Placental pericyte (primary cell): ENCODE measurements around the gene CD40. TPM values are rescaled to one million over a fixed set of nuclear protein-coding genes. Genes with fewer than 3 reads are reported as not detected.

ENCODE experiments used
- total RNA-seq: library from RNA; depleted of rRNA; stranded (reverse); fragments of >200 nt; gene quantifications from 2 replicates; pipeline ENCODE4 v1.2.3, GENCODE V29; 2012

CD40 gene
- 0.57 and 0.66 TPM in 2 replicates for total RNA-seq

DNA sequence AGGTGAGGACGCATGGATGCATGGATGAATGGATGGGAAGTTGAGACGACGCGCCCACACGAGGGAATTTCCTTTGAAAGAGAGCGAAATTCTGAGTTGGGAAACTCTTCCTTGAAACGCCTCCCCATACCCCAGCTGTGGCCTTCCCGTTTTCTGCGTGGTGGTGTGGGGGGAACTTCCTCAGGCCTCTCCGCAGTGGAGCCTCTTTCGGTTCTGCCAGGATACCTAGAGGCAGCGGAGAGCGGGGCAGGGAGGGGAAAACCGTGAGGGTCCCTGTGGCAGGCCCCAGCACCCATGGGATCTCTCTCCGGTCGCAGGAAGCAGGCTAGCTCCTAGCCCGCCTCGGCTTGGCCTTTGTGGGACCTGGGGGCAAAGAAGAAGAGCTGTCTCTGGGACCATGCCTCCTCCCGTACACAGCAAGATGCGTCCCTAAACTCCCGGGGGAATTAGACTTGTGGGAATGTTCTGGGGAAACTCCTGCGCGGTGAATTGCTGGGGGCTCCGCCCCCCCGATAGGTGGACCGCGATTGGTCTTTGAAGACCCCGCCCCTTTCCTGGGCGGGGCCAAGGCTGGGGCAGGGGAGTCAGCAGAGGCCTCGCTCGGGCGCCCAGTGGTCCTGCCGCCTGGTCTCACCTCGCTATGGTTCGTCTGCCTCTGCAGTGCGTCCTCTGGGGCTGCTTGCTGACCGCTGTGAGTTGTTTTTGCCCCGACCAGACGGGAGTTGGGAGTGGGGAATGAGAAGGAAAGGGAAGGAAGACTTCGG, at the start of gene CD40:
Gene CD40, plus strand, starts transcription at position 611 of the 764 bp plus-strand sequence. Its CDS starts 30 bp downstream, at position 641.

DNA sequence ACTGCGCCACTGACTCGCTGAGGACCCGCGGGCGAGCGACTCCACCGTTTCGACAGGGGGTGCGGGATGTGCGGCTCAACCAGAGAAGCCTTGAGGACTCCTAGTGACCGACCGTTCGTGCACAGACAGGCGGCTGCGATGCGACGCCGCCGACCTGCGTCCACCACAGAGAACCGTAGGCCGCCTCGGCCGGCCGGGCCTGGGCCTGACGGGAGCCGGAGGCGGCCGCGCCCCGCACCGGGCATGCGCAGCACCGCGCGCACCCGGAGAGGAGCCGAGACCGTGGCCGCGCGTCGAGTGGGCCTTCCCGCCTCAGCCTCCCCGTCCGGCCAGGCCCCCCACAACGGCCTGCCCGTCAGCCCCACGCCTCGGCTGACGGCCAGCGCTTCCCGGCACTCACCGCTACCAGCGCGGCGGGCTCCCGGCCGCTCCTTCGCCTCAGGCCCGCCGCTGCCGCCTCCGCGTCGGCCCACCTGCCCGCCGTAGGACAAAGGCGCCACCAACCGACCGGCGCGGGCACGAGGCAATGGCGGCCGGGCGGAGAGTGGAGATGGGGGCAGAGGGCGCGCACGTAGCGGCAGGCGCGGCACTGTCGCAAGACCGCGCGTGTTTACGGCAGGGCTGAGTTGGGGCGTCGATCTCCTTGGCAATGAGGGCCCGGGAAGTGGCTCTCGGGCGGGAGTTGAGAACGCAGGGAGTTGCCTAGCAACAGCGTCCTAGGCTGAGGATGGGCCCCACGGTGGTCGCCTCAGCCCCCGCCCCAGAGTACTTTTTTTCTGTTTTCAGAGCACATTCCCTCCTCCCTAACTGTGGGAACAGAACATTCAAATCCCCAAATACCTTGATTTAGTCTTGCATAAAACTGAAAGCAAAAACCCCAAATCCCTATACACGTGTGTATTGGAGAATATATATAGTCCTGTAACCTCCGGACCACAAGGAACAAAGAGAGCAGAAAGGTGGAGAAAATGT, 28.4 kb upstream of the CD40 start, which contains the start of gene NCOA5:
Gene NCOA5, minus strand, starts transcription at position 546 of the 972 bp plus-strand sequence. CDS start 10,538 bp downstream, outside the sequence.

Other genes starting within 250 kb of the CD40 start
- gene ZSWIM1, start 237.1 kb upstream of the CD40 start, total RNA-seq, result 8.1 and 14.0 TPM in 2 replicates
- 1.6 and 3.3 TPM in 2 replicates for gene SPATA25, start 230.7 kb upstream of the CD40 start, total RNA-seq
- gene NEURL2, start 227.1 kb upstream of the CD40 start, total RNA-seq, result 3.6 and 11.8 TPM in 2 replicates
- 53.5 and 151 TPM in 2 replicates for gene CTSA, start 227.0 kb upstream of the CD40 start, total RNA-seq
- gene PLTP, start 206.2 kb upstream of the CD40 start, total RNA-seq, result 14.6 and 77.5 TPM in 2 replicates
- gene PCIF1, start 183.6 kb upstream of the CD40 start, total RNA-seq, result 14.0 and 15.8 TPM in 2 replicates
- 16.9 and 32.6 TPM in 2 replicates for gene ZNF335, start 146.1 kb upstream of the CD40 start, total RNA-seq
- 0.14 TPM in 1 of 2 replicates, not detected in the other for gene MMP9, start 109.4 kb upstream of the CD40 start, total RNA-seq
- gene SLC12A5, start 89.1 kb upstream of the CD40 start, total RNA-seq, result under 0.01 TPM in 1 of 2 replicates, not detected in the other
- gene NCOA5, start 28.4 kb upstream of the CD40 start, total RNA-seq, result 16.0 and 30.4 TPM in 2 replicates
- not detected in 2 replicates for gene CDH22, start 190.2 kb downstream of the CD40 start, total RNA-seq